Glomerular visceral epithelial cell (primary cell): Measurements from ENCODE around the gene ACSM6.
"Not testable (repeated sequence)": the region's sequence is repeated elsewhere in the genome, so short reads cannot be mapped to it uniquely, and the experiment has no call there.

ENCODE experiments used
- DNase-seq: peaks from one replicate; pipeline ENCODE4 v3.0.0-alpha.2; 2016; ENCODE audit errors: extremely low spot score

ACSM6 gene

DNA sequence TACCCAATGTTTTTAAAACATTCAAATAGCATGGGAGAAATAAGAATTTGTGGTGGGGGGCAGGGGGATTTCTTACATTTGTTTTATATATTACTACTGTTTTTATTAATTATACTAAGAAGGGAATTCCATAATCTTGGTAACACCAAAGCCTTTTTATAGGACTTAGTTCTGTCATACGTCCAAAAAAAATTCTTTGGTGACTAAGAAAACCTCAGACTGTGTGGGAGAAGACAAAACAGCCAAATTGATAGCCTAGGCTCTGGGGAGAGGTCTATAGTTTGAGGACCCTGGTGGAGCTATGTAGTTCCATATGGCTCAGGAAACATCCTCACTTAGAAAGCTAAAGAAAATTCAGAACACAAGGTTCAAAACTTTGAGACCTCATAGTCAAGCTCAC lies 23.4 kb downstream of the ACSM6 start:
- no peak for DNase-seq

DNA sequence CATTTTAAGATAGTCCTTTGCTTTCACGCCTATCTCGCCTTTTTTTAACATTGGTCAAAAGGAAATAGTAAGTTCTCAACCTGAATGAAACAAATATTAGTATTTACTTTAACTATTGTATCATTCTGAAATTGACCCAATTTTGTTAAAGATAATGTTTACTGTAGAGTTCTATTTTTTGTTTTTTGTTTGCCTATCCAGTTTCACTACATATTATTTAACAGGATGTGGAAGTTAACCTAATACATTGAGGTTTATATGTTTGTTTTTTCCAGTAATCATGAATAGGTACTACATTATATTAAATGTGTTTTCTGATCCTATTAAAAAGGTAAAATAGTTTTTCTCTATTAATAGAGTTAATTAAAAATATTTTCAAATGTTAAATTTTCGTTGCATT lies 26.5 kb downstream of the ACSM6 start:
- no peak for DNase-seq

DNA sequence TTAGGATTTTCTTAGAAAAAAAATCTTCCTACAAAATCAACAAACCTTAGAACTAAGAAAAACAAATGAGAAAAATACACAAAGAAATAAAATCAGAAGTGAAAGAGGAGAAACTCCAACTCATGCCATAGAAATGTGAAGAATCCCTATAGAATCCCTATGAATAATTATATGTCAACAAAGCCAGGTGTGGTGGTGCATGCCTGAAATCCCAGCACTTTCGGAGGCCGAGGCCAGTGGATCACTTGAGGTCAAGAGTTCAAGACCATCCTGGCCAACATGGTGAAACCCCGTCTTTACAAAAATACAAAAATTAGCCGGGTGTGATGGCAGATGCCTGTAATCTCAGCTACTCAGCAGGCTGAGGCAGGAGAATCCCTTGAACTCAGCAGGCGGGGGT lies 27.1 kb downstream of the ACSM6 start:
- peak; percentile 85 for DNase-seq

DNA sequence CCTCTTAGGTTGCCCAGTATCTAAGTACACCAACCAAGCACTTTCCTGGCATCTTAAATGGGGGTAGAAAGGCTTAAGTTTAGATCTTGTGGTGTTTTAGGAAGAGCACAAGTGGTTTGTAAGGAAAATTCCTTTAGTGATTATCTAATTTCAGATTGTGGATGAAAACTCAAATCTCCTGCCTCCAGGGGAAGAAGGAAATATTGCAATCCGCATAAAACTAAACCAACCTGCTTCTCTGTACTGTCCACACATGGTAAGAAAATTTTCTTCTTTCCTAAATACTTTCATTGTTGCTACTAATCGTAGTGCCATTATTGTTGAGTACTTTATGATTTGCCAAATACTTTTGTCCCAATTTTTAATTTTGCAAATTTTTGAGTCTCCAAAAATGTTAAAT lies 31.1 kb downstream of the ACSM6 start:
- no peak for DNase-seq

DNA sequence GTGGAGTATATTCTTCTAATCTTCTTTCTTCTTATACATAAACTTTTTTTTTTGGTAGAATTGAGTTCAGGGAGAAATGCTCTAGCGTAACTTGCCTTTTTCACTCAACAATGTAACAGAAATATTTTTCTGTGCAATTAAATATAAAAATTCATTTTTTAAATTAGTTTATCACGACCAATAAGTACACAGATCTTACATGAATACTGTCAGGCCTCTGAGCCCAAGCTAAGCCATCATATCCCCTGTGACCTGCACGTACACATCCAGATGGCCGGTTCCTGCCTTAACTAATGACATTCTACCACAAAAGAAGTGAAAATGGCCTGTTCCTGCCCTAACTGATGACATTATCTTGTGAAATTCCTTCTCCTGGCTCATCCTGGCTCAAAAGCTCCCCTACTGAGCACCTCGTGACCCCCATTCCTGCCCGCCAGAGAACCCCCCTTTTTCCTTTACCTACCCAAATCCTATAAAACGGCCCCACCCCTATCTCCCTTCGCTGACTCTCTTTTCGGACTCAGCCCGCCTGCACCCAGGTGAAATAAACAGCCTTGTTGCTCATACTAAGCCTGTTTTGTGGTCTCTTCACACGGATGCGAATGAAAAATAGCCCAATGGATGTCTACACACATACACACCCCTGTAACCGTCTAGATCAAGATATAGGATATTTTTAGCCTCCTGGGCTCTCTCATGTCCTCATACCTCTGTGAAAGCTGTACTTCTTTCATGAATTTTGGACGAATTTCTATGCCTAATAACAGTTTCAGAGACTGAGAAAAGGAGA lies 35.1 kb downstream of the ACSM6 start:
- peak; percentile 63 for DNase-seq

DNA sequence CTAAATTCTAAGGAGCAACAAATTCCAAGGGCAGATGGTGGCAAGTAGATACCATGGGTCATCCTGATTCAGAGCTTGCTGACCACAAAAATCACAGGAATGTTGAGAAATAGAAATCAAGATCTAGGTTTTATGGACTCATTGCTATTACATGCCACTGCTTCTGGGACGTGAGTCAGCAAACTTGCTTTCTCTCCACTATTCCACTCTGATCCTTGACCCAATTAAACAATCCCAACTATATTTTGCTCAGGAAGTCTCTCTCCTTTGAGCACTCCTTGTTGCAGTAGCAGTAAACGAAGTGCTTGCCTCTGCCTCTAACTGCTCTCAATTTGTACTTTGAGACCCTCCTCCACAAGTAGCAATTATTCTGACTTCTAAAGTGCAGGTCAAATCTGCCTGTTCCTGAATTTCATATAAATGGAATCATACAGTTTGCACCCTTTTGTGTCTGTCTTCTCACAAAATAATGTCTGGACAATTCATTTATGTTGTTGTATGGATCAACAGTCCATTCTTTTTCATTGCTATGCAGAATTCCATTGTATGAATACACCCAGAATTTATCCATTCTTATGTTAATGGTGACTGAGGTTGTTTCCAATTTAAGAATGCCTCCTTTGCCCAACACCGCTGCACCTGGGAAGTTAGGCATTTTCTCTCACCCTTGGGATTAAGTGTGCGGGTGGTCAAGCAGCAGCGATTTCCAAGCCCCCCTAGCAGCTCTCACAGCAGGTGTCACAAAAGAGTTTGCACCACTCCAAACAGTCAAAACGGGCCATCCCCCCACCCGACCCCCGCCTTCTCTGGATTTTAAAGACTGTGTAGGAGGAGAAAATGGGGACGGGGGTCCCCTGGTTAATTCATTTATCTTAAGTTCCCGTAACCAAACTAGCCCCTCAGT lies 35.9 kb downstream of the ACSM6 start:
- DNase-seq, result peak; percentile 97

DNA sequence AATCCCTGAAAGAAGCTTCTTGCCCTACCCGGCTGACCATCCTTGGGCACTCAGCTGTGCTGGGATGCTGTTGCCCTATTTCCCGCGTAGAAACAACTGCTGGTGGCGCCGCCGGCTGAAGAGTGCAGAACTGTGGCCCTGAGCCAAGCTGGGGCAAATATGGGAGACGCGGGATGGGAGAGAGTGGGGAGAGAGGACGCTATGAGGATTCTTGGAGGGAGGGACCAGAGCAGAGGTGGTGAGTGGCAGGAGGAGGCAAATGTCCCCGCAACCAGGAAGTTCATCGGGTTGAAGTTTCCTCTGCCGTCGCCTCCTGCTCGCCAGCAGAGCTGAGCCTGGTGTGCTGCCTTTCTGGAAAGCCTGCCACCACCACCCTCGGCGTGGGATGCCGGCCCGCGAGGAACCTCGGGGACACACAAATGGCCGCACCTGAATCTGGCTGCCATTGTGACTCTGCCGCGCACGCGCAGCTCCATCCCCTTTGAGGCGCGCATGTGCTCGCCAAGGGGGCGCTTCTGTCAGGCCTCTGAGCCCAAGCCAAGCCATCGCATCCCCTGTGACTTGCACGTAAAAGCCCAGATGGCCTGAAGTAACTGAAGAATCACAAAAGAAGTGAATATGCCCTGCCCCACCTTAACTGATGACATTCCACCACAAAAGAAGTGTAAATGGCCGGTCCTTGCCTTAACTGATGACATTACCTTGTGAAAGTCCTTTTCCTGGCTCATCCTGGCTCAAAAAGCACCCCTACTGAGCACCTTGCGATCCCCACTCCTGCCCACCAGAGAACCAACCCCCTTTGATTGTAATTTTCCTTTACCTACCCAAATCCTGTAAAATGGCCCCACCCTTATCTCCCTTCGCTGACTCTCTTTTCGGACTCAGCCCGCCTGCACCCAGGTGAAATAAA lies 36.9 kb downstream of the ACSM6 start:
- not testable (repeated sequence) for DNase-seq

DNA sequence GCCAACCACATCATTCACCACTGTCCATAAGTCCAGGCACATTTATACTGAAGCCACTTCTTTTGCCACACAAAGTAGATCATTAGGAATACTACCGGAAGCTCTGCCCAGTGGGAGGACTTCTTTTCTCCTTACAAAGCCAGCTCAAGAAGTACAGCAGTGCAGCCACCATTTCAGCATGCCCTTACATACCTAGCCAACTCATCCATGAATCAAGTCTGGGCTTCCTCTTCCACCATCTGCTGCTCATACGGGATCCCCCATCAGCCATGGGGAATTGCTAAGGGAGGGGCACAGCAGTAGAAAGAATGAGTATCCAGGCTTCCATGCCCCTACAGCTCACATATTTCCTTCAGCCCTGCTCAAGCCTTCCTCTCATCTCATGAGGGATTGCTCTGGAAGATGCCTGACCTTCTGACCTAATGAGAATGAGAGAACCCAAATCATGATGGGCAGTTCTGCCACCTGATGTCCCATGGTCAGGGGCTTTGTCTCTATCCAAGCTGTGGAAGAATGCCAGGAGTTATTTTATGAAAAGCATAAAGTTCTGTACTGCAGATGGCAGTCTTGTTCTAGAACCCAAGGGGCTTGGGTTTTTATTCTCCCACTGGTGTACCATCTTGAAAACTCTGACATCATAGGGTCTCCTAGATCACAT lies 39.5 kb downstream of the ACSM6 start:
- DNase-seq, result peak; percentile 45

DNA sequence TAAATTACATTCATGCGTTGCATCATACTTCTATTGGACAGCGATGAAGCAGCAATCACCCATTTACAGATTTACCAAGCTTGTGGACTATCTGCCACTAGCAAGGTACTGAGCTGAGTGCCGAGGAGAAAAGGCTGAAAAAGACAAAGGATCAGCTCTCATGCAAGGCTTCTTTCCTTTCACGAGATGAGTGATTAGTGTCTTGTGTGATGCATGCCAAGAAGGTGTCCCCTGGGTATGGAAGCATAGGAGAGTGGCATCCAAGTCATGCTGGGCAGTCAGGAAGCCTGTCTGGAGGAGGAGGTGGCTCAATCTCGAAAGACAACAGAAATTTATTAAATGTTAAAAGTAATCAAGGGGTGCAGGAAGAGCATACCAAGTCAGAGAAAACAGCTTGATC lies 40.9 kb downstream of the ACSM6 start:
- DNase-seq, result no peak

DNA sequence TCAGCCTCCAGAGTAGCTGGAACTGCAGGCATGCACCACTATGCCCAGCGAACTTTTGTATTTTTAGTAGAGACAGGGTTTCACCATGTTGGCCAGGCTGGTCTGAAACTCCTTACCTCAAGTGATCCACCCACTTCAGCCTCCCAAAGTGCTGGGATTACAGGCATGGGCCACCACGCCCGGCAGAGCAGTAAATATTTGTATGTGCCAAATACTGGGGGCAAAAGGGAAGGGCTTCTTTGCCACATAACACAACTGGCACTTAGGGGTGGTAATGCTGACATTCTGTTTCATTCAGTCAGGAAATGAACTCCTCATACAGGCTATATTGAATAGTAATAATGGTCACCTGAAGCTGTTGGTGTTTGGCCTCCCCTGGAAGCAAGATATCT lies 41.6 kb downstream of the ACSM6 start:
- DNase-seq, result no peak

DNA sequence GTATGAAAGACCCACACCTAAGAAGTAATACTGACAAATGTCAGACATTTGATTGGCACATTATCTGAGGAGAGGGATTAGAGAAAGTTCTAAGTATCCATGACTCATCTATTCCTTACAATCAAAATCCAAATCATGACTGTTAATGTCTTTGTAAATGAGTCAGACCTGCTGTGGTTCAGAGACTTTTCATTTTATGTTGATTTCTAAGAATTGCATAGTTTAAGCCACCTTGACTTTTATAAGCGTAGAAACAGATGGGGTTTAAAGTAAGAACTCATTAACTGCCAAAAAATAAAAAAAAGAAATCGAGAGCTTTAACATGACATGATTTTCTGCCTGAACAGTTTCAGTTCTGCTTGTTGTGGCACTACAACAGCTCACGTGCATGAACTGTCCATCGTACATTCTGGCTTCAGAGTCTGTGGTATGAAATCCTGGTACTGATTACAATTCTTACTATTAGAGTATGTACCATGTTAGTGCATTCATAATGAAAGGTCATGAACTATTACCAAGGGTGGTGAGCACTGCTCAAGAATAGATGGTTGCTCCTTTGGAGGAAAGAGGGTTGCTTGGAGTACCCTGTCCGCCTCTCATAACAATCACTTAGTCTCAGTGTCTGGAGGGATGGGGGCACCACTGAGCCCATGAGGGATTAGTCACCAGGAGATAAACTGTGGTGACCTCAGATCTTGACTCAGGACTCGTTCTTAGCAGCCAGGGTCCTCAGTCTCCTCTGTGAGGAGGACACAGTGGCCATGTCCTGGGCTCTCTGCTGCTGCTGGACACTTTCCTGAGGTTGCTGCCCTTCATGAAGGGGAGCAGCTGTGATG lies 42.2 kb downstream of the ACSM6 start:
- peak; percentile 71 for DNase-seq

DNA sequence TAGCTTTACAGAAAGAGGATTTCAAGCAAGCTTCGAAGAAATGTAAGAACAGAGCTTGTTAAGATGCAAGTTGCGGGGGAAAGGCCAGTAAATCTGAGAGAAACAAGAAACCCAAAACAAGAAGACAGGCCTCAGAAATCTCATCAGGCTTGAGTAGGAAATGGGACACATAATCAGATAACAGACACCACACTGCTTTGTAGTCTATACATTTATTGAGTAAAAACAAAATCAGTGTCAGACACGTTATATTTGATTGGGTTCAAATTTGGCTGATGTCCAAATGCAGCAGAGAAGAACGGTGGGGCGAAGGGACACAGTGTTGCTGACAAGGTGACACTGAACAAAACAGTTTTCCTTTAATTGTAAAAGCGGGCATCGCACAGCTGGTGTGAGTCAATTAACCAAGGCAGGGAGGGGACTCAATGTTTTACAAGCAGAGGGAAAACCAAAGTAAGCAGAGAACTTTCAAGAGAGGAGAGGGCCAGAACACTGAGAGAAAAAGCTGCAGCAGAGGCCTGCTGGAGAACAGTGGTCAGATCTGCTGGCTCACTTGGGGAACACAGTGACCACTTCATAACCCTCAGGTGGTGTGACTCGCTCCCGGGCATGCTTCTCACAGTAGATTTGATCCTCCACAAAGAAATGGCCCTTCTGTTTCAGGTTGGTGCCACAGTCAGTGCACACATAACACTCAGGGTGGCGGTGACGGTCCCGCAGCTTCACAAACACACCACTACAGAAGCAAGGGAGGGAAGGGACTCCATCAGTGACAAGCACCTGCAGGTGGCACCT lies 43.5 kb downstream of the ACSM6 start:
- DNase-seq, result peak; percentile 67

DNA sequence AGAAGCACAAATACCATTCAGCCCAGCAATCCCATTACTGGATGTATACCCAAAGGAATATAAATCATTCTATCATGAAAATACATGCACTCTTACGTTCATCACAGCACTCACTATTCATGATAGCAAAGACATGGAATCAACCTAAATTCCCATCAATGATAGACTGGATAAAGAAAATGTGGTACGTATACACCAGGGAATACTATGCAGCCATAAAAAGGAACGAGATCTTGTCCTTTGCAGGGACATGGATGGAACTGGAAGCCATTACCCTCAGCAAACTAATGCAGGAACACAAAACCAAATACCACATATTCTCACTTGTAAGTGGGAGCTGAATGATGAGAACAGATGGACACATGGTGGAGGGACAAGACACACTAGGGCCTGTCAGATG lies 46.1 kb downstream of the ACSM6 start:
- not testable (repeated sequence) for DNase-seq

DNA sequence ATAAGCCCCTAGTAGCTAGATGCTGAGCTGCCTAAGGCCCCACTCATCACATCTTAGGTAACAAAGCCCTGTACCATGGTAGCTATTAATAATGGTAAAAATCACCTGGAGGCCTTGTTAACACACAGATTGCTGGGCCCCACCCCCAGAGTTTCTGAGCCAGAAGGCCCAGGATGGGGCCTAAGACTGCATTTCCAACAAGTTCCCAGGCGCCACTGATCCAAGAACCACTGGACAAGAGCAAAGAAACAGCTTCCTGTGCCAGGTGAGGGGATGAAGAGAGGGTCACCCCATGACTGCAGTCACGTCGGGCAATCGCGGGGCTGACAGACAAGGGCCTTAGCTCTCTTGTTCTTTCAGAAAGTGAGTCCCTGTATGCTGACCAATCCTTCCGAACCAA lies 46.8 kb downstream of the ACSM6 start:
- no peak for DNase-seq

DNA sequence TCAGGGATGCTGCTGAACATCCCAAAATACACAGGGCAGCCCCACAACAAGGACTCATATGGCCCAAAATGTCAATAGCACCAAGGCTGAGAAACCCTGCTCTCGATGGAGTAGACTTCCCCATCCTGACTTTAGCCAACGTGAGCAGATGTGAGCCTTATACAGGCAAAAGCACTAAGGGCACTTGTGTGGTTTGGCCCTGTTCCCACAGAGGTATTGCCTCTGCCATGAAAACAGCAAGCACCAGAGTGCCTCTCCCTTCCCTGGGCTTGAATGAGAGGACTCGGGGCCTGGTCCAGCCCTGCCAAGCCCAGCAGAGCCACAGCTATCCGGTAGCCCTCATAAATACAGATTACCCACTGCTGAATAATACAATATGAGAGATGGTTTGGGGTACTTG lies 47.5 kb downstream of the ACSM6 start:
- peak; percentile 61 for DNase-seq

DNA sequence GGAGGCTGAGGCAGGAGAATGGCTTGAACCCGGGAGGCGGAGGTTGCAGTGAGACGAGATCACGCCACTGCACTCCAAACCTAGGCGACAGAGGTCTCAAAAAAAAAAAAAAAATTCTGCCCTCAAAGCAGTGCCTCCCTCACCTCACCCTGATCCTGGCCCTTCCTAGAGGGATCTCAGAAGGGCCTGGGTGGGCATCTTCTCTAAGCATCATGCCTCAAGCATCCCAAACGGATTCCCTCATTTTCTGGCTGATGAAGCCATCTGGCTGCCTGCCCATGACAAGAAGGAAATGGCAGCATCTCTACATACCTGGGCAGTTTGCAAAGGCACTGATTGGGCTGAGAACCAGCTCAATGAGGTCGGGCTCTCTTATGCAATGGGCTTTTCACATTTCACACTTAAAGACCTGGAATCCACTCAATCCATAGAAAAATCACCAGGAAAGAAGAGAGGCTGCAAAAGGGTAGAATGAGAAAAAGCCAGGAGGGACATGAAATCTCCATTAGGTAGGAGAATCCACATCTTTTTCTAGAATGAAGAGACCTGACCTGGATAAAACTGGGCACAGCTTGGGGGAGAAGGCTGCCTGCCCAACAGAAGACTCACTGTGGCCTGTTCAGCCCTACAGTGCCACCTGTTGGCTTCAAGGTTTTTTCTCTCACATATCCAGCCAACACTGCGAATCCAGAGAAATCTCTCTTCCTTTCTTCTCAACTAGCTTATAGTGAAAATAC lies 48.7 kb downstream of the ACSM6 start:
- DNase-seq, result peak; percentile 74

DNA sequence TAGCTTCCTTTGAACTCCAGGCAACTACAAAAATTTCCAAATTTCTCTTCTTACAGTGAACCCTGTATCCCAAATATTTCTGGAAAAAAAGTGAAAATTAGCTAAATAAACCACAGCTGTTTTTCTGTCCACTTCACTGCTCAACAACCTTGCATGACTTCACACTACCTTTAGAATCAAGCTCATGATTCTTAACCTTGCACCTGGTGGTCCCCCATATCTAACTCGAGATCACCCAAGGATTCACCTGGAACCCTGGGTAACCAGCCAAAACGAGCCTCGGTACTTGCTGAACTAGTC lies 49.2 kb downstream of the ACSM6 start:
- DNase-seq, result no peak

DNA sequence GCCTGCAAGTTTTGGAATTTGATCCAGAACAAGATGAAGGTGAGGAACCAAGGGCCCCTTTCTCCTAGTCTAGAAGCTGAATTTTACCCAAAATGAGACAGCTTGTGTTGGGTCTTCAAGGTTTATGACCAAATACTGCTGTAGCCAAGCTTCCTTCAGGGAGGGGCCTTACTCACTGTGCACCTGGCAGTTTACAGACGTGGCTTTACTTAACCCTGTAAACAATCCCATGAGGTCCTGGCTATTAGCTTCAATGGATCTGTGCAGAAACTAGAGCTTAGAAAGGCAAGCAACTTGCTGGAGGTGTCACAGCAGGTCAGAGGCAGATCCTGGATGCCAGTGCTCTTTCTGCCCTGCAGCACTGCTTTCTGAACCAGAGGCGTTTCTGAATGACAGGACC lies 50.1 kb downstream of the ACSM6 start:
- DNase-seq, result no peak

DNA sequence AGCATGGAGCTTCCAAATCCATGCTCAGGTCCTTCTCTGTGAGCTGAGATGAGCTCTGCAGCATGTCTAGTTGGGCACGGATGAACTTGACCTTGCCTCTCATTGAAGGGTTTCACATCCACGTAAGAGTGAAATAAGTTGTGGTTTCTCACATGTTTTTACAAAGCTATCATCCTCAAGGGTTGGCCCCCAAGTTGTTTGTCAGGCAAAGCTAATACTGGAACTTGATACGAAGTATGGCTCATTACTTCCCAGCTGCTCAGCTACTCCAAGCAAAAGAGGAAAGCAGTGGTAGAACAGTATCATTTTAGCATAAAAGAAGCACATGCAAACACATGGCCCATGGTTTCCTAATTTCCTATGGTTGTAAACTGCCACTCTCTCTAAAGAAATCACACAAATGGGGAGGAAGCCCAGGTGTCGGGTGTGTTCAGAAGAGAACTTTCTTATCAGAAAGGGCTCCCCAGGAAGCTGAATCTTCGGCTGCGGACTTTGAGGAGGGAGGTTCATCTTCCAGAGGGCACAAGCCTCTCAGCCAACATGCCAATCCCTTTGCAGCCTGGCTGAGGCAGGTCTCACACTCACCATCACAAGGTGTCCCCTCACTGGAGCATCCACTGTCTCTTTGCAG lies 51.5 kb downstream of the ACSM6 start:
- no peak for DNase-seq
